ENCODE data around the gene CHST8. TPM values are rescaled to one million over a fixed set of nuclear protein-coding genes. Genes with fewer than 3 reads are reported as not detected.

Gene CHST8
- total and polyA plus RNA-seq, 2 of the 13 experiments (the other 11 are each of a cell fraction or from before 2014, with no cell fraction given): not detected

DNA sequence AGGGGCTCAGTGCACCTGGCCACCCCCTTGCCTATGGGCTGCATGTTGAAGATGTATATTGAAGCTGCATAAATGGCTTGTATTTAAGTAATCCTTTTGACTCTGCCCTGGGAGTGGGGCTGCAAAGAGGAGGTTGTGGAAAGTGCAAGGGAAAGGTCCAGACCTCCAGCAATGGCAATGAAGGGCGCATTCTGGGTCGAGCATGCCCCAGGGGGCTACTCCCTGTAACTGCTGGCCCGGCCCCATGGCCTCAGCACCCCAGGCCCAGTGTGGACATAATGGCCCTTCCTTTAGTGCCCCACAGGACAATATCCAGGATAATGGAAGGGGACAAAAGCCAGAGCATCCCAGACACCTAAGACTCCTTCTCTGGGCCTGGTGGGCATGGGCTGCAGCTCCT lies 43.1 kb upstream of the CHST8 start:
- no peak for FAIRE-seq
- DNase-seq (ENCODE audit: low spot score): no peak
- ChIA-PET POLR2A (no interaction called here), CTCF (ENCODE audit: low intra/inter-chr PET ratio, low total read pairs) (no interaction called here)
- in situ Hi-C loops (cut with HindIII; ENCODE audit: extremely low pct_ligation_motif_present, low pct_unique_long_range_greater_than_20kb) (no loop called here), intact Hi-C loops (cut with micrococcal nuclease; ENCODE audit: unreplicated experiment) (no loop called here)
- Histone ChIP-seq H3K79me2 (ENCODE audit: insufficient read depth, low read length) (no peaks in the 10 kb centered on the region), H3K4me1 (ENCODE audit: insufficient read depth, low read length) (peaks cover 8% of the 10 kb centered on the region; the same call in 1 of the 2 replicates), H3K27me3 (ENCODE audit: control insufficient read depth in 1 of 2, insufficient read depth in 2 of 2, low read length in 2 of 2) (peaks cover 1 to 5% of the 10 kb centered on the region in 2 experiments; a peak in 2 of 5 replicates), H3K36me3 (replicated peaks in 1 of 2; ENCODE audit: control insufficient read depth in 1 of 2, insufficient read depth in 2 of 2, low read length in 2 of 2) (no peaks in the 10 kb centered on the region), H3K9ac (ENCODE audit: insufficient read depth, low read depth, low read length) (no peak overlapping the region), H3K4me2 (ENCODE audit: low read depth, low read length) (no peak overlapping the region), H4K20me1 (ENCODE audit: insufficient read depth, low read length) (no peaks in the 10 kb centered on the region), H2AFZ (ENCODE audit: low read length) (no peak overlapping the region), H3K4me3 (replicated peaks in 1 of 3; ENCODE audit: insufficient read depth in 1 of 3, low read depth in 2 of 3, low read length in 3 of 3) (no peak overlapping the region), H3K9me3 (ENCODE audit: low read length) (peaks cover 18% of the 10 kb centered on the region), H3K27ac (ENCODE audit: extremely low read length, insufficient read depth, low read length) (no peak overlapping the region)
- WGBS (ENCODE audit: low lambda C conversion rate): 5% methylated on average over 3 of the region's 3 CpGs
- no peak for ATAC-seq
- no TSS peak for BruUV-seq (replicated peaks)
- TF ChIP-seq ASH2L (IDR thresholded peaks at IDR 0.05; ENCODE audit: insufficient read length, low read depth, low read length): no peak
- TF ChIP-seq, protein P1, sequence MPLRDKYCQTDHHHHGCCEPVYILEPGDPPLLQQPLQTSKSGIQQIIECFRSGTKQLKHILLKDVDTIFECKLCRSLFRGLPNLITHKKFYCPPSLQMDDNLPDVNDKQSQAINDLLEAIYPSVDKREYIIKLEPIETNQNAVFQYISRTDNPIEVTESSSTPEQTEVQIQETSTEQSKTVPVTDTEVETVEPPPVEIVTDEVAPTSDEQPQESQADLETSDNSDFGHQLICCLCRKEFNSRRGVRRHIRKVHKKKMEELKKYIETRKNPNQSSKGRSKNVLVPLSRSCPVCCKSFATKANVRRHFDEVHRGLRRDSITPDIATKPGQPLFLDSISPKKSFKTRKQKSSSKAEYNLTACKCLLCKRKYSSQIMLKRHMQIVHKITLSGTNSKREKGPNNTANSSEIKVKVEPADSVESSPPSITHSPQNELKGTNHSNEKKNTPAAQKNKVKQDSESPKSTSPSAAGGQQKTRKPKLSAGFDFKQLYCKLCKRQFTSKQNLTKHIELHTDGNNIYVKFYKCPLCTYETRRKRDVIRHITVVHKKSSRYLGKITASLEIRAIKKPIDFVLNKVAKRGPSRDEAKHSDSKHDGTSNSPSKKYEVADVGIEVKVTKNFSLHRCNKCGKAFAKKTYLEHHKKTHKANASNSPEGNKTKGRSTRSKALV (CRISPR knock-in tag; IDR thresholded peaks at IDR 0.05): no peak

DNA sequence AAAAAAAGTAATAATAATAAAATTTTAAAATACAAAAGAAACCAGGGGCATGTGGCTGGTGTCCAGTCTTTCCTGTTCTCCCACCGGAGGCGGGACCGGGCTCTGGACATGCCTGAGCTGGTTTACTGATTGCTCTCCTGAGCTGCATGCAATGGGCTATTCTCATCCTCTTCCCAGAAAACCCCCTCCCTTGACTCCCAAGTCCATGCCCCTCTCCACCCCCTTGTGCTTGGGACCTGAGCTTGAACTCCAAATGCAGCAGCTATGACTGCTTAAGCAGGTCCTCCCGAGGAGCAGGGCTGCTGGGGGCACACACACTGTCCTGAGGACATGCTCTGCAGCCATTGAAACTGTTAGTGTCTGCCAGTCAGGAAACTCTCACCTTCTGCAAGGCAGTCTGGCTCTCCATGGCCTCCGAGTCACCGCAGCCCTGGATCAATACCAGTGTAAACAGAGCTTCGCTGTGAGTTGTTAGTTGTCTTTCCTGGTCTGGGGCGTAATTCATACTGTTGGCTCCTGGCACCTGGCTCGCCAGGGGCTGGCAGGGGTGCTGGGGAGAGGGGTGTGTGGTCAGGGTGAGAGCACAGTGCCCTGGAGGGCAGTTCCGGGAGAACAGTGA lies 41.6 kb upstream of the CHST8 start:
- H3K9me3 ChIP-seq (ENCODE audit: low read length): peaks cover 3% of the 10 kb centered on the region
- H3K9ac ChIP-seq (ENCODE audit: insufficient read depth, low read depth, low read length): no peak overlapping the region
- peaks cover 8% of the 10 kb centered on the region; the same call in 1 of the 2 replicates for H3K4me1 ChIP-seq (ENCODE audit: insufficient read depth, low read length)
- ChIA-PET CTCF (ENCODE audit: low intra/inter-chr PET ratio, low total read pairs) (no interaction called here), POLR2A (no interaction called here)
- DNase-seq (ENCODE audit: low spot score): peak; percentile 20
- no TSS peak for BruUV-seq (replicated peaks)
- peaks cover 1 to 5% of the 10 kb centered on the region in 2 experiments; a peak in 2 of 5 replicates for H3K27me3 ChIP-seq (ENCODE audit: control insufficient read depth in 1 of 2, insufficient read depth in 2 of 2, low read length in 2 of 2)
- H4K20me1 ChIP-seq (ENCODE audit: insufficient read depth, low read length): no peaks in the 10 kb centered on the region
- H2AFZ ChIP-seq (ENCODE audit: low read length): no peak overlapping the region
- intact Hi-C loops (cut with micrococcal nuclease; ENCODE audit: unreplicated experiment): no loop called here
- WGBS (ENCODE audit: low lambda C conversion rate): 34% methylated on average over 5 of the region's 10 CpGs
- no peaks in the 10 kb centered on the region for H3K79me2 ChIP-seq (ENCODE audit: insufficient read depth, low read length)
- H3K36me3 ChIP-seq (replicated peaks in 1 of 2; ENCODE audit: control insufficient read depth in 1 of 2, insufficient read depth in 2 of 2, low read length in 2 of 2): no peaks in the 10 kb centered on the region
- in situ Hi-C loops (cut with HindIII; ENCODE audit: extremely low pct_ligation_motif_present, low pct_unique_long_range_greater_than_20kb): no loop called here
- no peak for FAIRE-seq
- peak overlapping the region; percentile 42; the same call in 1 of the 2 replicates for H3K4me2 ChIP-seq (ENCODE audit: low read depth, low read length)
- H3K27ac ChIP-seq (ENCODE audit: extremely low read length, insufficient read depth, low read length): no peak overlapping the region
- no peak overlapping the region for H3K4me3 ChIP-seq (replicated peaks in 1 of 3; ENCODE audit: insufficient read depth in 1 of 3, low read depth in 2 of 3, low read length in 3 of 3)
- ATAC-seq: peak; percentile 97
- TF ChIP-seq ZNF333 (CRISPR knock-in tag; IDR thresholded peaks at IDR 0.05; ENCODE audit: borderline replicate concordance): no peak
- TF ChIP-seq ZNF432 (CRISPR knock-in tag; IDR thresholded peaks at IDR 0.05; ENCODE audit: borderline replicate concordance): no peak
- TF ChIP-seq ZNF263 (CRISPR knock-in tag; IDR thresholded peaks at IDR 0.05): peak; percentile 28; the same call in 1 of the 2 replicates
- TF ChIP-seq, protein P2, sequence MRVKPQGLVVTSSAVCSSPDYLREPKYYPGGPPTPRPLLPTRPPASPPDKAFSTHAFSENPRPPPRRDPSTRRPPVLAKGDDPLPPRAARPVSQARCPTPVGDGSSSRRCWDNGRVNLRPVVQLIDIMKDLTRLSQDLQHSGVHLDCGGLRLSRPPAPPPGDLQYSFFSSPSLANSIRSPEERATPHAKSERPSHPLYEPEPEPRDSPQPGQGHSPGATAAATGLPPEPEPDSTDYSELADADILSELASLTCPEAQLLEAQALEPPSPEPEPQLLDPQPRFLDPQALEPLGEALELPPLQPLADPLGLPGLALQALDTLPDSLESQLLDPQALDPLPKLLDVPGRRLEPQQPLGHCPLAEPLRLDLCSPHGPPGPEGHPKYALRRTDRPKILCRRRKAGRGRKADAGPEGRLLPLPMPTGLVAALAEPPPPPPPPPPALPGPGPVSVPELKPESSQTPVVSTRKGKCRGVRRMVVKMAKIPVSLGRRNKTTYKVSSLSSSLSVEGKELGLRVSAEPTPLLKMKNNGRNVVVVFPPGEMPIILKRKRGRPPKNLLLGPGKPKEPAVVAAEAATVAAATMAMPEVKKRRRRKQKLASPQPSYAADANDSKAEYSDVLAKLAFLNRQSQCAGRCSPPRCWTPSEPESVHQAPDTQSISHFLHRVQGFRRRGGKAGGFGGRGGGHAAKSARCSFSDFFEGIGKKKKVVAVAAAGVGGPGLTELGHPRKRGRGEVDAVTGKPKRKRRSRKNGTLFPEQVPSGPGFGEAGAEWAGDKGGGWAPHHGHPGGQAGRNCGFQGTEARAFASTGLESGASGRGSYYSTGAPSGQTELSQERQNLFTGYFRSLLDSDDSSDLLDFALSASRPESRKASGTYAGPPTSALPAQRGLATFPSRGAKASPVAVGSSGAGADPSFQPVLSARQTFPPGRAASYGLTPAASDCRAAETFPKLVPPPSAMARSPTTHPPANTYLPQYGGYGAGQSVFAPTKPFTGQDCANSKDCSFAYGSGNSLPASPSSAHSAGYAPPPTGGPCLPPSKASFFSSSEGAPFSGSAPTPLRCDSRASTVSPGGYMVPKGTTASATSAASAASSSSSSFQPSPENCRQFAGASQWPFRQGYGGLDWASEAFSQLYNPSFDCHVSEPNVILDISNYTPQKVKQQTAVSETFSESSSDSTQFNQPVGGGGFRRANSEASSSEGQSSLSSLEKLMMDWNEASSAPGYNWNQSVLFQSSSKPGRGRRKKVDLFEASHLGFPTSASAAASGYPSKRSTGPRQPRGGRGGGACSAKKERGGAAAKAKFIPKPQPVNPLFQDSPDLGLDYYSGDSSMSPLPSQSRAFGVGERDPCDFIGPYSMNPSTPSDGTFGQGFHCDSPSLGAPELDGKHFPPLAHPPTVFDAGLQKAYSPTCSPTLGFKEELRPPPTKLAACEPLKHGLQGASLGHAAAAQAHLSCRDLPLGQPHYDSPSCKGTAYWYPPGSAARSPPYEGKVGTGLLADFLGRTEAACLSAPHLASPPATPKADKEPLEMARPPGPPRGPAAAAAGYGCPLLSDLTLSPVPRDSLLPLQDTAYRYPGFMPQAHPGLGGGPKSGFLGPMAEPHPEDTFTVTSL (CRISPR knock-in tag; IDR thresholded peaks at IDR 0.05; ENCODE audit: borderline replicate concordance): 0 out of 2 replicates have a peak, but pooled peaks have one; percentile 37
- TF ChIP-seq CBX2 (IDR thresholded peaks at IDR 0.05; ENCODE audit: low read depth, low read length): no peak
- no peak for TF ChIP-seq CBX2 (CRISPR knock-in tag; IDR thresholded peaks at IDR 0.05; ENCODE audit: low read depth)
- peak; percentile 41 for TF ChIP-seq SKI (IDR thresholded peaks at IDR 0.05; ENCODE audit: partially characterized antibody)

Measured in HepG2 (cell line).